Progenitor cell of endocrine pancreas (in vitro differentiated cells): ENCODE measurements around the gene ATP8B3. TPM values are rescaled to one million over a fixed set of nuclear protein-coding genes. Genes with fewer than 3 reads are reported as not detected.

ENCODE experiments used
- DNase-seq: peaks from one replicate; pipeline ENCODE4 v3.0.0; 2021; ENCODE audit warnings: low spot score; ENCODE audit not compliant: unreplicated experiment
- H3K27ac Mint-ChIP-seq: 2 replicates; pipeline ENCODE4 v1.8.0; 2021; ENCODE audit warnings: mild to moderate bottlenecking, moderate library complexity, mixed read lengths
- H3K27me3 Mint-ChIP-seq: 2 replicates; pipeline ENCODE4 v1.8.0; 2021; ENCODE audit warnings: mixed read lengths
- H3K36me3 Mint-ChIP-seq: 2 replicates; pipeline ENCODE4 v1.8.0; 2022; ENCODE audit warnings: mixed read lengths; ENCODE audit not compliant: insufficient read depth
- H3K4me1 Mint-ChIP-seq: 2 replicates; pipeline ENCODE4 v1.8.0; 2021; ENCODE audit warnings: low read depth, mixed read lengths
- H3K4me3 Mint-ChIP-seq: 2 replicates; pipeline ENCODE4 v1.8.0; 2021; ENCODE audit warnings: low read depth, mild to moderate bottlenecking, moderate library complexity, mixed read lengths
- H3K9me3 Mint-ChIP-seq: 2 replicates; pipeline ENCODE4 v1.8.0; 2021; ENCODE audit warnings: low read depth, mixed read lengths
- long read RNA-seq: library from polyadenylated mRNA; unstranded; transcript quantifications from one replicate; pipeline ENCODE4 v2.0.0, GENCODE V29; 2020
- total RNA-seq: library from RNA; stranded (reverse); gene quantifications from 2 replicates; pipeline ENCODE4 v1.2.1, GENCODE V29; 2021
- TF ChIP-seq, protein P1 (sequence below): fragments of 200-600 bp; sonication (generic); IDR thresholded peaks from one replicate; pipeline ENCODE4 v1.5.0; 2021; ENCODE audit warnings: antibody characterized with exemption, mild to moderate bottlenecking; ENCODE audit not compliant: unreplicated experiment

ATP8B3 gene, protein sequence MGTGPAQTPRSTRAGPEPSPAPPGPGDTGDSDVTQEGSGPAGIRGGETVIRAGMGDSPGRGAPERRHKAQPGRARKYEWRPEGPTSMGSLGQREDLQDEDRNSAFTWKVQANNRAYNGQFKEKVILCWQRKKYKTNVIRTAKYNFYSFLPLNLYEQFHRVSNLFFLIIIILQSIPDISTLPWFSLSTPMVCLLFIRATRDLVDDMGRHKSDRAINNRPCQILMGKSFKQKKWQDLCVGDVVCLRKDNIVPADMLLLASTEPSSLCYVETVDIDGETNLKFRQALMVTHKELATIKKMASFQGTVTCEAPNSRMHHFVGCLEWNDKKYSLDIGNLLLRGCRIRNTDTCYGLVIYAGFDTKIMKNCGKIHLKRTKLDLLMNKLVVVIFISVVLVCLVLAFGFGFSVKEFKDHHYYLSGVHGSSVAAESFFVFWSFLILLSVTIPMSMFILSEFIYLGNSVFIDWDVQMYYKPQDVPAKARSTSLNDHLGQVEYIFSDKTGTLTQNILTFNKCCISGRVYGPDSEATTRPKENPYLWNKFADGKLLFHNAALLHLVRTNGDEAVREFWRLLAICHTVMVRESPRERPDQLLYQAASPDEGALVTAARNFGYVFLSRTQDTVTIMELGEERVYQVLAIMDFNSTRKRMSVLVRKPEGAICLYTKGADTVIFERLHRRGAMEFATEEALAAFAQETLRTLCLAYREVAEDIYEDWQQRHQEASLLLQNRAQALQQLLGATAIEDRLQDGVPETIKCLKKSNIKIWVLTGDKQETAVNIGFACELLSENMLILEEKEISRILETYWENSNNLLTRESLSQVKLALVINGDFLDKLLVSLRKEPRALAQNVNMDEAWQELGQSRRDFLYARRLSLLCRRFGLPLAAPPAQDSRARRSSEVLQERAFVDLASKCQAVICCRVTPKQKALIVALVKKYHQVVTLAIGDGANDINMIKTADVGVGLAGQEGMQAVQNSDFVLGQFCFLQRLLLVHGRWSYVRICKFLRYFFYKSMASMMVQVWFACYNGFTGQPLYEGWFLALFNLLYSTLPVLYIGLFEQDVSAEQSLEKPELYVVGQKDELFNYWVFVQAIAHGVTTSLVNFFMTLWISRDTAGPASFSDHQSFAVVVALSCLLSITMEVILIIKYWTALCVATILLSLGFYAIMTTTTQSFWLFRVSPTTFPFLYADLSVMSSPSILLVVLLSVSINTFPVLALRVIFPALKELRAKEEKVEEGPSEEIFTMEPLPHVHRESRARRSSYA (N-terminal part only)
- 3.7 and 4.1 TPM in 2 replicates for total RNA-seq
- long read RNA-seq, partial matches to known transcripts: 11 of 20 reads
- long read RNA-seq, other reads (novel, unspliced or antisense): 9 of 20 reads

DNA sequence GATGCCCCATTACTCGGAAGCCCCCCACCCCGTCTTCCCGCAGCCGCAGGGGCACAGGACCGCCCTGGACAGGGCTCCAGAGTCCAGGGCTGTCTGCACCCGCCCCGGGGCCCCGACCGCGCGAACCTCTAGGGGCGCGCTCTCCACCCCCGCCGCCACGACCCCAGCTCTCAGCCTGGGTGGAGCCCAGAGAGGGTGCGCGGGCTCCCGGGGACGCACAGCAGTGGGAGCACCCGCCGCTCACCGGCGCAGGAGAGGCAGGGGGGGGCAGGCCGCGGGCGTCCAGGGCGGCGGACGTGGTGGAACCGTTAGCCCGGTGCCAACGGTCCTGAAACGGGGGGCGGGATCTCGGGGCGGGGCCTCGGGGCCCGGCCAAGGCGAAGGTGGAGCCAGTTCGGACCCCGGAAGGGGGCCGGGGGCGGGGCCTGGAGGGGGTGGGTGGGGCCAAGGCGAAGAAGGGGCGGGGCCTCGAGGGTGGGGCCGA lies at the start of gene ATP8B3:
TSS of gene ATP8B3 (minus strand) at position 335 of the 484 bp plus-strand sequence. CDS start 540 bp downstream, outside the sequence.
- Mint-ChIP-seq H3K27me3 (peaks cover 11% of the 10 kb centered on the region), H3K4me3 (peak within 1 kb of the TSS; percentile 77), H3K9me3 (no peaks in the 10 kb centered on the region), H3K4me1 (peaks cover 8% of the 10 kb centered on the region), H3K36me3 (peaks cover 3% of the 10 kb centered on the region), H3K27ac (peak within 1 kb of the TSS; percentile 95)
- no peak for DNase-seq
- TF ChIP-seq, protein P1, sequence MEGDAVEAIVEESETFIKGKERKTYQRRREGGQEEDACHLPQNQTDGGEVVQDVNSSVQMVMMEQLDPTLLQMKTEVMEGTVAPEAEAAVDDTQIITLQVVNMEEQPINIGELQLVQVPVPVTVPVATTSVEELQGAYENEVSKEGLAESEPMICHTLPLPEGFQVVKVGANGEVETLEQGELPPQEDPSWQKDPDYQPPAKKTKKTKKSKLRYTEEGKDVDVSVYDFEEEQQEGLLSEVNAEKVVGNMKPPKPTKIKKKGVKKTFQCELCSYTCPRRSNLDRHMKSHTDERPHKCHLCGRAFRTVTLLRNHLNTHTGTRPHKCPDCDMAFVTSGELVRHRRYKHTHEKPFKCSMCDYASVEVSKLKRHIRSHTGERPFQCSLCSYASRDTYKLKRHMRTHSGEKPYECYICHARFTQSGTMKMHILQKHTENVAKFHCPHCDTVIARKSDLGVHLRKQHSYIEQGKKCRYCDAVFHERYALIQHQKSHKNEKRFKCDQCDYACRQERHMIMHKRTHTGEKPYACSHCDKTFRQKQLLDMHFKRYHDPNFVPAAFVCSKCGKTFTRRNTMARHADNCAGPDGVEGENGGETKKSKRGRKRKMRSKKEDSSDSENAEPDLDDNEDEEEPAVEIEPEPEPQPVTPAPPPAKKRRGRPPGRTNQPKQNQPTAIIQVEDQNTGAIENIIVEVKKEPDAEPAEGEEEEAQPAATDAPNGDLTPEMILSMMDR: peak; percentile 31

DNA sequence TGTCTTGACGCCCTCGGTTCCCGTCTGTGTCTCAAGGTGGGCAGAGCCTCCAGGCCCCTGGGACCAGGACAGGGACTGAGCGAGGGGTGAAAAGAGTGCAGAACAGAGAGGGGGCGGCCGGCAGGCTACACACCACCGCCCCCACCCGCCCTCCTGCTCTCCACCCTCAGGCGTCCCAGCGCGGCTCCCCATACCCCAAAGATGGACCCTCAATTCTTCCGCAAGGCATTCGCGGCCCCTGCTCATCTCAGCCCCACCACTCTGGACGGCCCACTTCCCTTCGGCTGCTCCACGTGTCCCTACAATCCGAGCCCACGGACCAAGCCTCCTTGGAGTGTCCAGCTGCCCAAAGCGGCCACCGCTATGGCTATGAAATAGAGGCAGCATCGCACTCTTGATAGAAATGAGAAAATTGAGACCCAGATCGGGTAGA lies 49.5 kb upstream of the ATP8B3 start:
- Mint-ChIP-seq H3K4me1 (peaks cover 10% of the 10 kb centered on the region), H3K36me3 (no peaks in the 10 kb centered on the region), H3K9me3 (no peaks in the 10 kb centered on the region), H3K27me3 (peaks cover 21% of the 10 kb centered on the region), H3K27ac (no peak overlapping the region), H3K4me3 (peak overlapping the region; percentile 82)
- TF ChIP-seq, protein P1: no peak
- DNase-seq: no peak

DNA sequence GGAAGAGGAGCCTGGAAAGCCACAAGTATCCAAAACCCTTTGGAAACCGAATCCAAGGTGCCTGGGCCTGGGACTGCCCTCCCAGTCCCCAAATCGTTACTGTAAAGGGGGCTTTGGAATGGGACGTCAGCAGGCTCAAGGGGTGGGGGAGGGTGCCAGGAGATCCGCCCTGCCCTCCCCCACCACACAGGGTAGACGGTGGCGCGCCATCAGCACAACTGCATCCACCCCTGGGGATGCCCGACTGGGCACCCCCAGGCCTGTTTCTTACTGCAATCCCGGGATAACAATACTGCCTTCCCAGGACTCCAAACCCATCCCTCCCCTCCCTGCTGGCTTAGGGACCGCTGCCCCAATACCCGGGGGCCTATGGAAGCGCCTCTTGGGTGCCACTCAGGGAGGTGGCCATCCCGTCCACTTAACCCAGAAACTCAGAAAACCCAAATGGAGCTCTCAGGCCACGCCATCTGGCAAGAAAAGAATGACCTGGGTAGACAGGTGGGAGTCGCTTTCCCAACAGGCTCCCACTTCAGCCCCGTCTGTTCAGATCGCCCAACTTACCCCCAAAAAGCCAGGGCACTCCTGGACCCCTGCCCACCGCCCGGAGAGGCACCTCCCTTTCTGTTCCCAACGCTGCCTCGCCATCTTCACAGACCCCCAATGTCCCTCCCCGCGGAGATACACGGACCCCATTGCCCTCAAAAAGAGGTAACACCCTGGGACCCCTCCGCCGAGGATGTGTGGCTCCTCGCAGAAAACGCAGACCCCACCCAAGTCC lies 48.9 kb upstream of the ATP8B3 start:
- H3K4me1 Mint-ChIP-seq: peaks cover 10% of the 10 kb centered on the region
- no peaks in the 10 kb centered on the region for H3K9me3 Mint-ChIP-seq
- DNase-seq: no peak
- TF ChIP-seq, protein P1: no peak
- H3K4me3 Mint-ChIP-seq: peak overlapping the region; percentile 11
- H3K27me3 Mint-ChIP-seq: peaks cover 21% of the 10 kb centered on the region
- no peaks in the 10 kb centered on the region for H3K36me3 Mint-ChIP-seq
- no peak overlapping the region for H3K27ac Mint-ChIP-seq

DNA sequence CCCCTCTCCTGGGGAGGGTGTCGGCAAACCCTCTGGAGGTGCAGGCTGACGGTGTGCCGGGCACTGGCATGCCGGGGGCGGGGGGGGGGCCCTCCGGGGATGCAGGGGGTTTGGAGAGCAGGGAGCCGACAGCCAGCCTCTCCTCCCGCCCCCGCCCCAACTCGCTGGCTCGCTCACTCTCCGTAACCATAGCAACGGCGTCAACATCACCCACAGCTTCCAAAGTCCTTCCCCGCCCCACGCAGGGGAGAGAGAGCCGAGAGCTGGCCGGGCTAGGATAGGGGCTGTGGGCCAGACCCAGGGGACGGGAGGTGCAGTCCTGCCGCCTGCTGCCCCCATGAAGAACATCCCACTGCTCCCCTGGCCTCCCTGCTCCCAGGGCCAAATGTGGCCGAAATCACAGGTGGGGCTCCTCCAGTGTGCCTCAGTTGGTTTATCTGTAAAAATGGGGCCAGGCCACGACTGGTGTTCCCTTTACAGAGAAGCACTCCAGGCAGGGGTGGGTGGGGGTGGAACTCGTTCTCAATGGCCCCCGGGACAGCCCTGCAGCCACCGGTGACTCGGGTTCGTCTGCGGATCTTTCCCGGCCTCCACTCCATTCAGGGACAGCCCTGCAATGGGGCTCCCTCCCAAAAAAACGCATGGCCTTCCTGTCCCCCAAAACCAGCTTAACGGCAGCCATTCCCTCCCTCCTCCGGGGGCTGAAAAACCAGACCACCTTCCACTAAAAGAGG lies 48.1 kb upstream of the ATP8B3 start:
- Mint-ChIP-seq H3K9me3 (no peaks in the 10 kb centered on the region), H3K4me3 (no peak overlapping the region), H3K27me3 (peaks cover 21% of the 10 kb centered on the region), H3K36me3 (no peaks in the 10 kb centered on the region), H3K4me1 (peaks cover 10% of the 10 kb centered on the region), H3K27ac (no peak overlapping the region)
- TF ChIP-seq, protein P1: no peak
- no peak for DNase-seq
